Tibial artery (tissue), 4 donors: ENCODE measurements around the gene PAMR1.

Source experiments
- DNase-seq, 2 donors: peaks; one replicate each; pipeline ENCODE4 v3.0.0-alpha.2; 2019
- H3K27ac ChIP-seq, 2 donors: fragments of 200-600 bp; sonication (generic) in 1 of 2; 1 replicate in 1 of 2; 2 replicates in 1 of 2; pipeline ENCODE4 v1.5.1; 2018 to 2019; ENCODE audit warnings: mild to moderate bottlenecking in 1 of 2
- H3K27me3 ChIP-seq, 2 donors: fragments of 200-600 bp; sonication (generic) in 1 of 2; one replicate each; pipeline versions ENCODE4 v1.5.1 to v1.6.0; 2016 to 2019
- H3K36me3 ChIP-seq, 3 donors: fragments of 200-600 bp; sonication (generic) in 2 of 3; one replicate each; pipeline ENCODE4 v1.5.1; 2016 to 2019; ENCODE audit warnings: mild to moderate bottlenecking in 2 of 3
- H3K4me1 ChIP-seq, 4 donors: fragments of 200-600 bp; sonication (generic) in 2 of 4; 1 replicate in 3 of 4; 2 replicates in 1 of 4; pipeline ENCODE4 v1.5.1; 2016 to 2019
- H3K4me3 ChIP-seq, 2 donors: fragments of 200-600 bp; sonication (generic) in 1 of 2; 1 replicate in 1 of 2; 2 replicates in 1 of 2; pipeline ENCODE4 v1.5.1; 2018 to 2019; ENCODE audit warnings: mild to moderate bottlenecking in 2 of 2
- H3K9me3 ChIP-seq, 3 donors: fragments of 200-600 bp; sonication (generic) in 1 of 3; one replicate each; pipeline ENCODE4 v1.5.1; 2016 to 2019
- CTCF ChIP-seq, 2 experiments: fragments of 200-600 bp in 1 of 2; fragments of 450-650 bp in 1 of 2; IDR thresholded peaks; one replicate each; pipeline ENCODE4 v1.5.1; 2017 to 2019; ENCODE audit warnings: antibody characterized with exemption in 2 of 2, mild to moderate bottlenecking in 1 of 2, moderate library complexity in 1 of 2
- intact Hi-C: fragments of 100-400 bp; cut with DNase I; formaldehyde crosslinking; loops from one replicate; pipeline ENCODE4 v1.15.0; 2023; ENCODE audit warnings: low total_unique reads

PAMR1 gene

GRCh38 chr11:35554491-35555437 lies 29.3 kb upstream of the PAMR1 start:
- H3K4me1 ChIP-seq, result peaks cover 0 to 18% (median 2%) of the 10 kb centered on the region in 4 donors
- intact Hi-C loops, result no loop called here
- no peaks in the 10 kb centered on the region for H3K36me3 ChIP-seq
- TF ChIP-seq CTCF (IDR thresholded peaks at IDR 0.05), result no peak
- no peaks in the 10 kb centered on the region for H3K9me3 ChIP-seq
- H3K27ac ChIP-seq, result no peak overlapping the region
- no peak for DNase-seq
- no peak overlapping the region for H3K4me3 ChIP-seq
- no peaks in the 10 kb centered on the region for H3K27me3 ChIP-seq

- no peak for TF ChIP-seq CTCF (IDR thresholded peaks at IDR 0.05)
- Histone ChIP-seq H3K4me1 (peaks cover 0 to 11% (median 2%) of the 10 kb centered on the region in 4 donors), H3K27me3 (no peaks in the 10 kb centered on the region), H3K4me3 (no peak overlapping the region), H3K9me3 (no peaks in the 10 kb centered on the region), H3K27ac (no peak overlapping the region), H3K36me3 (no peaks in the 10 kb centered on the region)
- no peak for DNase-seq
- intact Hi-C loops, result no loop called here
Observed at GRCh38 chr11:35553831-35554230, 28.4 kb upstream of the PAMR1 start.

- H3K27me3 ChIP-seq, result no peaks in the 10 kb centered on the region
- no peak overlapping the region for H3K27ac ChIP-seq
- TF ChIP-seq CTCF (IDR thresholded peaks at IDR 0.05), result no peak
- intact Hi-C loops, result no loop called here
- H3K4me1 ChIP-seq, result peaks cover 0 to 3% (median 0%) of the 10 kb centered on the region in 4 donors
- H3K9me3 ChIP-seq, result no peaks in the 10 kb centered on the region
- no peak overlapping the region for H3K4me3 ChIP-seq
- no peak for DNase-seq
- no peaks in the 10 kb centered on the region for H3K36me3 ChIP-seq
Observed at GRCh38 chr11:35553021-35553420, 27.6 kb upstream of the PAMR1 start.

GRCh38 chr11:35552616-35553015 lies 27.2 kb upstream of the PAMR1 start:
- Histone ChIP-seq H3K27ac (no peak overlapping the region), H3K9me3 (no peaks in the 10 kb centered on the region), H3K36me3 (no peaks in the 10 kb centered on the region), H3K27me3 (no peaks in the 10 kb centered on the region), H3K4me1 (no peaks in the 10 kb centered on the region), H3K4me3 (no peak overlapping the region)
- no peak for TF ChIP-seq CTCF (IDR thresholded peaks at IDR 0.05)
- intact Hi-C loops, result no loop called here
- DNase-seq, result no peak

GRCh38 chr11:35550374-35551036 lies 25.1 kb upstream of the PAMR1 start:
- Histone ChIP-seq H3K27ac (no peak overlapping the region), H3K27me3 (no peaks in the 10 kb centered on the region), H3K4me1 (no peaks in the 10 kb centered on the region), H3K36me3 (no peaks in the 10 kb centered on the region), H3K9me3 (no peaks in the 10 kb centered on the region), H3K4me3 (no peak overlapping the region)
- no peak for TF ChIP-seq CTCF (IDR thresholded peaks at IDR 0.05)
- intact Hi-C loops, result no loop called here
- DNase-seq, result no peak
